Measurements from ENCODE around the gene KLHDC7B.
A peak's percentile ranks its signal among the peaks of the same experiment; 100 is the strongest.

The KLHDC7B gene

GRCh38 chr22:50545522-50546325 lies at the start of gene KLHDC7B:
Gene KLHDC7B, plus strand, starts transcription at chr22:50545899. Its CDS starts 345 bp downstream, at chr22:50546244.
- H3K4me3 ChIP-seq (ENCODE audit: control insufficient read depth, low read depth, low read length), result no peak within 1 kb of the TSS
- TF ChIP-seq CTCF (conservative IDR thresholded peaks at IDR 0.05; ENCODE audit: control insufficient read depth, insufficient read depth, low read depth, low read length), result no peak
- no peak for DNase-seq (ENCODE audit: low read depth)

GRCh38 chr22:50497093-50497492 lies 48.6 kb upstream of the KLHDC7B start:
- no peak overlapping the region for H3K4me3 ChIP-seq (ENCODE audit: control insufficient read depth, low read depth, low read length)
- TF ChIP-seq CTCF (conservative IDR thresholded peaks at IDR 0.05; ENCODE audit: control insufficient read depth, insufficient read depth, low read depth, low read length), result no peak
- DNase-seq (ENCODE audit: low read depth), result no peak

- peak; percentile 85 for TF ChIP-seq CTCF (conservative IDR thresholded peaks at IDR 0.05; ENCODE audit: control insufficient read depth, insufficient read depth, low read depth, low read length)
- peak; percentile 66 for DNase-seq (ENCODE audit: low read depth)
- no peak overlapping the region for H3K4me3 ChIP-seq (ENCODE audit: control insufficient read depth, low read depth, low read length)
Observed at GRCh38 chr22:50498322-50498890, 47.3 kb upstream of the KLHDC7B start.

- DNase-seq (ENCODE audit: low read depth), result no peak
- no peak overlapping the region for H3K4me3 ChIP-seq (ENCODE audit: control insufficient read depth, low read depth, low read length)
- no peak for TF ChIP-seq CTCF (conservative IDR thresholded peaks at IDR 0.05; ENCODE audit: control insufficient read depth, insufficient read depth, low read depth, low read length)
Observed at GRCh38 chr22:50500452-50500851, 45.2 kb upstream of the KLHDC7B start.

DNA sequence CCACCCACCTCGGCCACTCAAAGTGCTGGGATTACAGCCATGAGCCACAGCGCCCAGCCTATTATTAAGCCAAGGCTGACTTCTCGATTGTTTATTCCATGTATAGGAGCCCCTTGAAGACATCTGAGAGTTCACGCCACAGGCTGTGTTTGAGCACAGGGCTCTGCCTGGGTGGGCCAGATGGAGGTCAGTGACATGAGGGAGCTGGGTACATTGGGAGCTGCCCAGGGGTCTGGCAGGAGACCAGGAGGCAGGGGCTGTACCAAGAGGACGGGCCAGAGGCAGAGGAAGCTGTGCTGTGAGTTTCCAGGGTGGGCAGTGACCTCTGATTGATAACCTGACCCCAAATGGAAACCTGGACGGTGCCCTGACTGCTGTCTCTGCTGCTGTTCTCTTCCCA lies 43.6 kb upstream of the KLHDC7B start:
- no peak overlapping the region for H3K4me3 ChIP-seq (ENCODE audit: control insufficient read depth, low read depth, low read length)
- TF ChIP-seq CTCF (conservative IDR thresholded peaks at IDR 0.05; ENCODE audit: control insufficient read depth, insufficient read depth, low read depth, low read length), result no peak

GRCh38 chr22:50502628-50503474 lies 42.8 kb upstream of the KLHDC7B start:
- no peak for TF ChIP-seq CTCF (conservative IDR thresholded peaks at IDR 0.05; ENCODE audit: control insufficient read depth, insufficient read depth, low read depth, low read length)
- H3K4me3 ChIP-seq (ENCODE audit: control insufficient read depth, low read depth, low read length), result no peak overlapping the region

More for the DNA sequence above, 43.6 kb upstream of the KLHDC7B start:
- DNase-seq (ENCODE audit: low read depth), result no peak

More at GRCh38 chr22:50502628-50503474, 42.8 kb upstream of the KLHDC7B start:
- DNase-seq (ENCODE audit: low read depth), result no peak
